ENCODE results near the gene PIM2.

The PIM2 gene

DNA sequence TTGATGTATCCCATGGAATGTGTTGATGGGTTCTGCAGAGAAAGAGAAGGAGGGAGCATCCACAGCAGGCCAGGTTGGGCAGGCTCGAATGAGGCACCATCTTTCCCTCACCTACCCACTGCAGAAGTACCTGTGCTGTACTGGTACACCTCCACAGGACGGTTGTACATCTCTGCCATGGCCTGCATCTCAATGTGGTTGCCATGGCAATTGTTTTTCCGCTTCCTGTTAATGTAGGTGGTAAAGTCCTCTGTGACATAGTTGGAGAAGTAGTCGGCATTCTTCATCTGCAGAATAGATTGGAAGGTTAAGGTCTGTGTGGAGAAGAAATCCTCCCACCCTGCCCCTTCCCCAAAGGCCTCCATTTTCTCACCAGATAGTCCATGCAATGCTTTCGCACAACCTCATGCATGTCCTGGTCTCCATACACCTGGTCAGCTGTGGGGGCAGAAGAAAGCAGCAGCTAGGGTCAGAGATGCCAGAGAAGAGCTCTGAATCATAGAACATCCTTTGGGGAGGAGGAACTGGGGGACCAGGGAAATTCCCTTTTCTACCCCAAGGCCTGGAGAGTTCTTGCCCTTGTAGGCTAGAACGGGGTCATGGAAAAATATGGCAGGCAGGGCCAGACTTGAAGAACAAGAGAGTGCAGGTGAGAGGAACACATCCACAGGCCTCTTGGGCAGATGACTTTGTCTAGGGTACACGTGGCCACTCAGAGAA is 15.9 kb upstream of the PIM2 start:
- DNase-seq, result no peak

DNA sequence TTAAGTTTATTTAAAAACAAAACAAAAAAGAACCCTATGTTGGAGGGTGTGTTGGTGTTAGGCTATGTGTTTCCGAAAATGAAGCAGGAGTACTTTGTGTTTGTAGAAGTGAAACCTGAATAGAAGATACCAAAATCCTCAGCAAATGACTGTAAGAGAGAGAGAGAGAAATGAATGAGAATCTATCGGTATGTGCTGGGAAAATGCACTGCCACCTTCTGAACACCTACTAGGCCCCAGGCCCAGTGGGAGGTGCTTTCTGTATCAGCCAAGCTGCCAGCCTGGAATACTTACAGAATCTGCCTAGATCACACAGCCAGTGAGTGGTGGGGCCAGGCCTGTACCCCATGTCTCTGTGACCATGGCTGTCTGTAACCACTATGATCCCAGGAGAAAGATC is 14.9 kb upstream of the PIM2 start:
- no peak for DNase-seq

DNA sequence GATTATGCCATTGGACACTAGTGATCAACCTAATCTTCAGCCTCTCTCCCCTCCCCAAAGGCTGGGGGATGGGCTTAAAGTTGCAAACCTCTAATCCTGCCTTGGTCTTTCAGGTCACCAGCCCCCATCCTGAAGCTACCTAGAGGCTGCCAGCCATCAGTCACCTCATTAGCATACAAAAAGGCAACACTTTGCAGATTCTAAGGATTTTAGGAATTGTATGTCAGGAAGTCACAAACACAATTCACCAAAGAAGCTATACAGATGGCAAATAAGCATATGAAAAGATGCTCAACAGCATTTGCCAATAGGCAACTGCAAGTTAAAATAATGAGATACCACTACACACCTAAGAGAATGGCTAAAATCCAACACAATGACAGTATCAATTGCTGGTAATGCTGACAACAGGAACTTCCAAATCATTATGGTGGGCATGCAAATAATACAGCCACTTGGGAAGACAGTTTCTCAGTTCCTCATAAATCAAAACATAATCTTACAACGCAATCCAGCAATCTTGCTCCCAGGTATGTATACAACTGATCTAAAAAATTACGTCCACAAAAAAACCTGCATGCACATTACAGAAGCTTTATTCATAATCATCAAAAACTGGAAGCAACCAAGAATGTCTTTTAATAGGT is 9.0 kb upstream of the PIM2 start:
- no peak for DNase-seq

DNA sequence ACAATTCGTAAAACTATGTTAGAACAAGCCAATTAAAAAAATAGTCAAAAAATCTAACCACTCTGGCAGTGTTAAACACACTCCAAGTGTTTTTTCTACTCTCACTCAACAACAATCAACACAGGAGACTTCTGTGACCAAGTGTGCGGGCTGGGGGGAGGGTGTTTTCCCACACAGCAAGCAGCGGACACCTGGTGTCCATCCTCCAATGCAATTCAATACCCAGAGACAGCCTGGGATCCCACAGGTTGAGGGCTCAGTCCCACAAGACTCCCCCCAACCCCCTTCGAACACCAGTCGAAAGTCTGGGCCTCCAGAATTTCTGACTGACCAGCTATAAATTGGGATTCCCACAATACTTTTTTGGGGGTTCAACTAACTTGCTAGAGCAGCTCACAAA is 8.3 kb upstream of the PIM2 start:
- DNase-seq, result no peak

DNA sequence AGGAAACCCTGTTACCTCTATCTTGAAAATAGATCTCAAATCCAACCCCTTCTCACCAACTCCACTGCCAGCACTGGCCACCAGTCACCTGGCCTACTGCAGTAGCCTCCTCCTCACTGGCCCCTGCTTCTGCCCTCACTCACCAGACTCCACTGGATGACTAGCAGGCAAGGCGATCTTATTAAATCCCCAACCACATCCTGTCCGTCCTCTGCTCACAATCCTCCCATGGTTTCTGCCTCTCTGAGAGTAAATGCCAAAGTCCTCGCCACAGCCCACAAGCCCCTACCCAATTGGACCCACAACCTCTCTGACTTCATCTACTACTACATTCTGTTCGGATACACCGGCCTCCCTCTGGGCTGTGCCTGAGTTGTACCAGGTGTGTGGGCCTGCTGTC is 5.4 kb upstream of the PIM2 start:
- no peak for DNase-seq

DNA sequence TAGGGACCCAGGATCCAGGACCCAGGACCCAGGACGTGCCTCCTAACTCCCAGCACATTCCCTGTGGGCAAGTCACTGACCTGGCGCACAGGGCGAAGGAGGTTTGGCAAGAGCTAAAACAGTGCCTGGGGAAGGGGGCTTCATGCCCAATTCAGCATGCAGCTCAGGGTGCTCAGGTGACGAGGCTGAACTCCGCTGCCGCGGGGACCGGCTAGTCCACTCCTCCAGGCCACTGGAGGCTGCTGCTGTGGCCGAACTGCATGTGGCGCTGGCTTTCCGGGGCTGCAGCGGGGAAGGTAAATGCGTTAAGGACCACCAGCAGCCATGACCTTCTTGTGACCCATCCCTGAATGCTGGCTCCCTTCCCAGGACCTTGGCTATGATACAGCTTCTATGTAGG is 4.9 kb upstream of the PIM2 start:
- DNase-seq, result no peak

DNA sequence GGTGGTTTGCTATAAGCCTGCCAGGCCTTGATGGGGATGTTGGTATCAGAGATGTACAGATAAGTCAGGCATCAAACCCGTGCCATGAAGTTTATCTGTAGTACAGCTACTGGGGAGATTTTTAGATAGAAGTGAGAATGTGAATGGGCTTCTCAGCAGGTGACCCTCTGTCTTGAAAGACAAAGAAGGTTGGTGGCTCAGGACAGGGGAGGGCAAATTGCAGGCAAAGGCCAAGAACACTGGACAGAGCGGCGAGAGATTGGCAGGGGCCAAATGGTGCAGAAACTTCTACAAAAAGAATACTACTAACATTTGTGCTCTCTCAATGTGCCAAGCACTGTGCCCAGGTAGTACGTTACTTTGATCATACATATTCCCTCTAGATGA is 1.9 kb upstream of the PIM2 start:
- DNase-seq, result no peak

DNA sequence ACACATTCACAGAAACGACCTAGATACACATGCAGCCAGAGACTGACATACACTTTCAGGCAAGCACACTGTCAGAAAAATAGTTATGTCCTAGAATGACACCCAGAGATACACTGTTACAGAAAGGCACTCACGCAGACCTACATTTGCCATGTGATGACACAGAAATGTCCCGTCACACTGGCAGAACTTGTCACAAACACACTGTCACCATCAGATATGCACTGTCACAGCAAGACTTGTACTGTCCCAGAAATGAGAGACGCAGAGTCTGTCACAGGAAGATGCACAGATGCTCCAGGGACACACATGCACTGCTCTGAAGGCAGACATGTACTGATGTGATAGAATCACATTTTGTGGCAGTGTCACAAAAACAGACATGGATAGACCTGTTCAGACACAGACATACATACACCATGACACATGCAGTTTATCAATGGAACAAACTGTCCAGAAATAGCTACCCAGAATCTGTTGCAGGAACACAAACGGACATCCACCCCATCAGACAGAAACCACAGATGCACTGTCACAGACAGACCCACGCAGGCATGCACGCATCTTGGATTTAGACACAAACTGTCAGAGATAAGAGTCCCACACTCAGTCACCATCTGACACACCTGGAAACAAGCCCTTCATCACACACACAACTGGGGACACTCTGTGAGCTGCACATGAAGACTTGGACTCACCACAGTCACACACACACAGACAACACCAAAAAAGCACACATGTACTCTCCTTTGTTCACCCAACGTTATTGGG is 1.3 kb upstream of the PIM2 start:
- DNase-seq, result no peak

DNA sequence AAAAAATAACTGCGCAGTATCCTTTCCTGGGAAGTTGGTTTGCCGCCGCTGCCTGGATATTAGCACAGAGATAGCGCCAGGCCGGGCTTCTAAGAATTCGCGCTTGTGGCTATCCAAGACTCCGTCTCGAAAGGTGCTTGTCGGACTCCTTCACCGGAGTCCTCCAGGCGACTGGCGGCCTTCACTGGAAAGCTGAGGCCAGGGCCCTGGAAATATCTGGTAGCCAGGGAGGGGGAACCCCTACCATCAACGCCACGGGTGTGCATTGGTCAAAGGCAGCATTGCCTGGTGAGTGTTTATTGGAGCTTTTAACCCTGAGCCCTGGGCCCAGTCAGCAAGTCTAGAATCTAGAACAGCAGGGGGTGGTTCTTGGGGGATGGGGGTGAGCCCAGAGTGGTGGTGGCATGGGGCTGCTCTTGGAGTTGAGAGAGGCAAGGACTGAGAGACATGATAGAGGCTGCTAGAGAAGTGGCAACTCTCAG is 577 bp upstream of the PIM2 start:
- DNase-seq, result no peak

DNA sequence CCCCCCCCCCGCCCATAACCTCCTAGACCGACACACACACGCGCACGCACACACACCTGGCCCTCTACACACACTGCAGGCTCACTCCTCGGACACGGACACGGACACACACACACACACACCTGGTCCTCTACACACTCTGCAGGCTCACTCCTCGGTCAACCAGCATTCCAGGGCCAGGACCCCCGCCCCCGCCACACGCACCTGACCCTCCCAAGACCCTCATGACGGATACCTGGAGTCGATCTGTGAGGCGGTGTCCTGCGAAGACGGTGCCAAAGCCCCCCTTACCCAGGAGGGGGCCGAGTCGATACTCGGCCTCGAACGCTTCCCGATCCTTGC is 552 bp downstream of the PIM2 start:
- no peak for DNase-seq

DNA sequence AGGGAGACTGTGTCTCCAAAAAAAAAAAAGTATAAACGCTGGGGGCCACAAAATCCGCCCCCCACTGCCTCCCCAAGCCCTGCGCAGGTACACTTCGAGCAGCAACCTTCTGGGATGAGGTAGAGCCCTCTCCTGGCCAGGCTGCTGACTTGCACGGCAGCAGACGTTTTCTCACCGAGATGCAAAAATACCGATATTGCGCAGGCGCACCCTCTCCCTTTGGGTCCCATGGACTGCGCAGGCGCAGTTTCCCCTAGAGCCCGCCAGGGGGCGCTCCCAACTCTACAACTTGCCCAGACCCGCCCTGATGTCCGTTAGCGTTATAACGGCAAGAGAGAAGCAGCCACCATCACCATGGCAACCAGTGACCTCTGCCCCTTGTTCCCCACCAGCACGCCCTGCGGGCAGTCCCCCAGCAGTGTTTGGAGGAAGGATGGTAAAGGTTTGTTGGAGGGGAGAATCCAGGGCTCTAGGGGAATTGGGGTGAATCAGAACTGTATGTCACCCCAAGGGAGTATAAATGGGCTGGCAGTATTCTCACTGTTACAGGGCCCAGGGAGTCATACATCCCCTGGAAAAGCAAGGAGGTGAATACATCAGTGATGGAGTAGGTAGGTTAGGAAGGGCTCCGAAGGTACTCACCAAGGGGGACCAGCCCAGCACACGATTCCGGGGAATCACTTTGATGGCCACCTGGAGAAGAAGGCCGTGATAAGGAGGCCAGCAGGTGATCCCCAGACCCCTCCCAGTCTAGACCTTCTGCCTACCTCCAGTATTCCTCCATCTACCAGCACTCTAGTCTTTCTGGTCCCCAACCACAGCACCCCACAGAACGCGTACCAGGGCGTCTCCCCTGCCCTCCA is 1.5 kb downstream of the PIM2 start:
- DNase-seq, result no peak

DNA sequence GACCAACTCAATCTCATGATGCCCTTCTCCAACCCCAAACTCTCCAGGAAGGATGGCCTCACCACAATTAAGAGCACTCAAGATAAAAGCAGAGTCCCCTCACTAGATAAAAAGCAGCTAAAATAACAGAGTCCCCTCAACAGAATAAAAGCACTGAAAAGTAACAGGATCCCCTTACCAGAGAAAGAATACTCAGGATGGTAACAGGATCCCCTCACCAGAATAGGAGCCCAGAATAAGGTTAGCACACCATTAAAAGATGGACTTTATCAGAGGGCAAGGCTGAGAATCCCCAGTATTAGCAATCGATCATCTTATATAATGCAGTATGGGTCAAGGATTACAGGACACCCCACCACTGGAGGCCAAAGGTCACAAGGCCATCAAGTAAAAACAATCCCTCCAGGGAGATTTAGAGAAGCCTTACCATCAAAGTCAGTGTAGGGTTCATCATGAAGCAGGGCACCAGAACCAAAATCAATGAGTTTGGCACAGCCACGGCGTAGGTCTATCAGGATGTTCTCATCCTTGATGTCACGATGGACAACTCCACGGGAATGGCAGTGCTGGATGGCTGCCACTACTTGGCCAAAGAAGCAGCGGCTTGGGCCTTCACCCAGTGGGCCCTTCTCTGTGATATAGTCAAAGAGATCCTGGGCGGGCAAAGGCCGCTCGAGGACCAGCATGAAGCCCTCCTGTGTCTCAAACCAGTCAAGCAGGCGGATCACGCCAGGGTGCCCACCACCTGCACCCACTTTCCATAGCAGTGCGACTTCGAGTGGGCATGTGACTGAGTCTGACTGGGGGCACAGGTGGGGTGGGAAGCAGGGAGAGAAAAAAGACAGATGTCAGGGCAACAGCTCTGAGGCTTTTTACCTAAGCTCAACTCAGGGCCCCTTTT is 4.0 kb downstream of the PIM2 start:
- no peak for DNase-seq

DNA sequence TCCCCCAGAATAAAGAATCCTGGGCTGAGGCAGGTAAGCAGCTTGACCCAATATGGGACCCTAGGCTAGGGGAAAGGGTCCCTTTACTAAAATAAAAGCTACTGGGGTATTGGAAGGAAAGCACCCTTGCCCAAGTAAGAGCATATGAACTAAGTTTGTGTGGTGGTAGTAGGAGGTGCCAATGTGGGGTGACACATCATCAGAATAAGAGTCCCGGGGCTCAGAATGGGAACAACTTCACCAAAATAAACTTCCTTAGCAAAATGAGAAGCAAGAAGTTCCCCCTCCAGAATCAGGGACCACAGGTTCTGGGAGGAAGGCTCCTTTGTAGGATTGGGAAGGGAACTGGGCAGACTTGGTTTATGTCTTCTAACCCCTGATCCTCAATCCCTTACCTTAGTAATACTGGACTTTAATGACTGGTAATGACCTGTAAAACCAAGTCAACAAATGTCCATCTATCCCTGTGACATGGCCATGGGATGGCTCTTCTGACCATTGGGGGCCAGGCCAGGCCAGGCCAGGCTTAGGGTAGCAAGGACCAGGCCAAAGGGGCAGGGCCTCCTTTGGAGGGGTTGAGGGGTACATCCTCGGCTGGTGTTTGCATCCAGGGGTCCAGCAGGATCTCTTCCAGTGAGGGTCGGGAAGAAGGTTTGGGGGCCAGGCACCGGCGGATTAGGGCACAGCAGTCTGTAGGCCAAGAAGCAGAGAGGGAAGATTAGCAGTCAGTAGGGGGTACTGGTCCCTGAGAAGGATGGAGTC is 5.0 kb downstream of the PIM2 start:
- no peak for DNase-seq

DNA sequence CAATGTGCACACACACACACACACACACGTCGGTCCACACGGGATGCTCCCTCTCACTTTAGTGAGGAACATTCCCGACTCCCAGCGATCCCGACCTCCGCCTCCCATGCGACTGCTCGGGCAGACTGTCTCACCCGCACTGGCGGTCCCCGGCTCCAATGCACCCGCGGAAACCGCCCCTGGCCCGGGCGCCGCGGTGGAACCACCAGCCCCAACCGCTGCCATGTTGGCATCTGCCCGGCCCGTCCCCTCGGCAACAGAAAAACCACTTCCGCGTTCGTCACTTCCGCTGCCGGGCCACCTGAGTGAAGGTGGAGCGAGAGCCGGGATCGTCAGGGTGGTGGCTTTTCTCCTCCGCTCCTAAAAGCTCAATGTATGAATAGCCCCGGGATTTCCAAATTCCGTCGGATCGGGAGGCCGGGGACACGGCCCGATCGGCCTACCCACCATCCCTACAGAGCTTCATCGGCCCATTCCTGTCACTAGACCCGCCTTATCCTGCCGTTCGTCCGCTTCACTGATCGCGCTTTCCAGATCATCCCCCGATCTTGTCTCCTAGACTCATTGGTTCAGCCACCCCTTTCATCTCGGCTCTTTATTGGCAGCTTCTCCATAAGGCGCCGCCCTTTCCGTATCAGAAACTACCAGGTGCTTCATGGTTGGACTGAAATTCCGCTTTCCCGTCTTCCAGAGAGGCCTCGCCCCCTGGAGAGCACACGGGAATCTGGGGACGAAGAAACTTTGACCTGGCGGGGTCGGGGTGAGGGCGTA is 7.2 kb downstream of the PIM2 start, which contains the start of gene SLC35A2:
TSS of gene SLC35A2 (minus strand) at position 235 of the 771 bp plus-strand sequence. CDS start at position 225, 10 bp downstream.
- DNase-seq, result no peak

DNA sequence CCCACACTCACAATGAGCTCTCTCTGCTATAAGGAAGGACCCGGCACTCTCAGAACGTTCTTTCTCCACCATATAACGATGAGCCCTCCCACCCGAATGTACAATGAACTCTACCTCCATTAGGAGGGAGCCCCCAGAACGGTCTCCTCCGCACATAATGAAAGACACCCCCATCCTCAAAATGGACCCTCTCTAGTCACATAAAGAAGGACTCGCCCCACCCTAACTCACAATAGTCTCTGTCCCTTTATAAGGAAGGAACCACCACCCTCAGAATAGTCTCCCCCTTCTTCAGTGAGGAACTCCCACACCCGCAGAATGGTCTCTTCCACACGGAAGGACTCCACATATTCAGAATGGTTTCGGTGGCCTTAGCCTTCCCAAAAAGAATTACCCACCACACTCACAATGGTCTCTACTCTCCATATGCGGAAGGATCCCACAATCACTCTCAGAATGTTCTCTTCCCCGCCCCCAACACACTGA is 7.9 kb downstream of the PIM2 start:
- no peak for DNase-seq

DNA sequence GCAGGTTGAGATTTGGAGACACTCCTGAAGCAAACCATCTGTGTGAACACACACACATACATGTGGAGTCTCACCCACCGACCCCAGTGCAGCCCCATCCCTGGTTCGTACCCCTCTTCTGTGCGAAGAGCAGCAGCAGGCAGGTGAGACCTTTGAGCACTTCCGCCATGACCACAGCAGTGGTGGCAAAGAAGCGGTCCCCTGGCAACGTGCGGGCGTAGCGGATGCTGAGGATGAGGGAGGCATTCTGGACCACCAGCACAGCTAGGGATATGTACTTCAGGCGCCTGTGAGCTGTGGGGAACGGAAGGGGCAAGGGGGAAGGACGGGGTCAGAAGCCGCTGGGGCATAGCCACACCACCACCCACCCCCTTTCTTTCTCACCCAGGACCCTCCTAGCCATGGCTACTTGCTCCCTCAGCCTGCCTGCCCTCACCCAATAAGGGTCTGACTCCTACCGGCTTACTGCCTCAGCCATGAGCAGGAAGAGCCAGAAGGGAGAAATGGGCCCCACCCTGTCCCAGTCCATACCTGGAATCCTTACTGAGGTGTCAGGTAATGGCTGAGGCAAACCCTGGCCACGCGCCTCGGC is 9.0 kb downstream of the PIM2 start:
- DNase-seq, result no peak

DNA sequence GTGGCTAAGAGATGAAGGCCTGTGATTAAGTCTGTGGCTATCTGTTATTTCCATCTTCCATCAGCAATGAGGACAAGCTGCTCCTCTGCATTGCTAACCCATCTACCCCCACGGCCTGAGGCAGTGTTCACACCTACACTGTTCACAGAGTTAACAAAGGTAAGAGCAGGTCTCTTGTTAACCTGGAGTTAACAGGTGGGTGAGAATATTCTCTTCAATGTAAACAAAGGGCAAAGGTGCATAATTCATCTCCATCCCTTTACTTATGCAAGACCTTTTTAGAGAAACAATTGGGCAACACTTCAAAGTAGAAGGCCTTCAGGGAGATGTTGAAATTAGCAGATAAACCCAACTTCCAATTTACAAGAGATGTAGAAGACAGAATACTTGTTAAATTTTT is 10.2 kb downstream of the PIM2 start:
- DNase-seq, result no peak

DNA sequence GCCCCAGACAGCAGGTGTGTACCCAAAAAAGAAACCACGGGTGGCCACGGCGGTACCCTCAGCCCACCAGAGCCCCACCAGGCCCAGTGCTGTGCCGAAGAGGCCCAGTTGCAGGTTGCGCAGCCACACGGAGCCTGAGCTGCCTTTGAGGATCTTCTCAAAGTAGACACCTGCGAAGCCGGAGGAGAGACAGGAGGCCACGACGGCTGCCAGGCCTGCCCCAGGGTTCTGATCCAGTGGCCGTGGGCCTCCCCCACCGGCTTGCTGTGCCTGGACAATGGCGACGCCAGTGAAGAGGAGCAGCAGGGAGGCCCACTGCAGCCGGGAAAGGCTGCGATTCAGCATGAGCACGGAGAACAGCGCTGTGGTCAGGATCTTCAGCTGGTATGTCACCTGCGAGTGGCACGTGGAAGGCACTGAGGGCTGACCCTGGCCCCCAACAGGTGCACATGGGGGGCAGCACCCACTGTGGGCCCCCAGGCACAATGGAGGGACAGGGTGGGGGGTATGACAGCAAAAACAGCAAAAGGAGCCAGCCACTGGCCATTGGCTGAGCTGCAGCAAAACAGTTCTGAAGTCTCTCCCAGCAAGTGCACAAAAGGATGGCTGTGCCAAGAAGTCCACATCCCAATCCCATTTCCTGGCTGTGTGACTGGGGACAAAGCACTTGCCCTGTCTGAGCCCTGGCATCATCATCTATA is 13.6 kb downstream of the PIM2 start:
- no peak for DNase-seq

DNA sequence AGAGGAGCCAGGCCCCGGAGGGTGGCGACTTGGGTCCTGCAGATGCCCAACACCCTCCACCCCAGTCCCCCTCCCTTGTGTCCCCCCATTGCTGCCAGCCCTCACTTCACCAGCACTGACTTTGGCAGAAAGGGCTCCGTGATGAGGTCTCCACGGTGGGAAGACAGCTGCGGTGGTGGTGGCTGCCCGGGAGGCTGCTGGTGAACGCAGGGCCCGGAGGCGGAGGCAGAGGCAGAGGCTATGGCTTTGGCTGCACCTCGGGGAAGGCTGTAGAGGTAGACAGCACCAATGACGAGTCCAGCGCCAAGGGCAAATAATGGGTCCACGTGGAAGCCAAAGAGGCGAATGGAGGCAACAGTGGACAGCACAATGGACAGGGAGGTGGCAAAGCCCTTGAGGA is 14.2 kb downstream of the PIM2 start:
- DNase-seq, result no peak

All from cortex of kidney (tissue), 1 donor.